ENCODE data around the gene TRNAU1AP. TPM values are rescaled to one million over a fixed set of nuclear protein-coding genes. Genes with fewer than 3 reads are reported as not detected.
"Not testable (repeated sequence)": the region's sequence is repeated elsewhere in the genome, so short reads cannot be mapped to it uniquely, and the experiment has no call there.

TRNAU1AP gene
- total RNA-seq, 1 experiment from 2014 or later, result 17.1 TPM

- no peak for DNase-seq (ENCODE audit: low spot score)
Observed at GRCh38 chr1:28521502-28522164, 31.3 kb upstream of the TRNAU1AP start.

- not testable (repeated sequence) for DNase-seq (ENCODE audit: low spot score)
Observed at GRCh38 chr1:28522537-28522936, 30.3 kb upstream of the TRNAU1AP start.

GRCh38 chr1:28525002-28525642 lies 27.8 kb upstream of the TRNAU1AP start:
- not testable (repeated sequence) for DNase-seq (ENCODE audit: low spot score)

- no peak for DNase-seq (ENCODE audit: low spot score)
Observed at GRCh38 chr1:28526886-28527285, 26.0 kb upstream of the TRNAU1AP start.

- DNase-seq (ENCODE audit: low spot score), result no peak
Observed at GRCh38 chr1:28530456-28530855, 22.4 kb upstream of the TRNAU1AP start.

- DNase-seq (ENCODE audit: low spot score), result no peak
Observed at GRCh38 chr1:28534671-28535070, 18.2 kb upstream of the TRNAU1AP start.

- no peak for DNase-seq (ENCODE audit: low spot score)
Observed at GRCh38 chr1:28535180-28535579, 17.7 kb upstream of the TRNAU1AP start.

- no peak for DNase-seq (ENCODE audit: low spot score)
Observed at GRCh38 chr1:28537457-28538199, 15.3 kb upstream of the TRNAU1AP start.

- DNase-seq (ENCODE audit: low spot score), result no peak
Observed at GRCh38 chr1:28538286-28538685, 14.6 kb upstream of the TRNAU1AP start.

- no peak for DNase-seq (ENCODE audit: low spot score)
Observed at GRCh38 chr1:28540651-28541050, 12.2 kb upstream of the TRNAU1AP start.

- DNase-seq (ENCODE audit: low spot score), result not testable (repeated sequence)
Observed at GRCh38 chr1:28541414-28542015, 11.4 kb upstream of the TRNAU1AP start.

GRCh38 chr1:28545246-28545628 lies 7.6 kb upstream of the TRNAU1AP start:
- no peak for DNase-seq (ENCODE audit: low spot score)

GRCh38 chr1:28548318-28548717 lies 4.6 kb upstream of the TRNAU1AP start:
- DNase-seq (ENCODE audit: low spot score), result no peak

- no peak for DNase-seq (ENCODE audit: low spot score)
Observed at GRCh38 chr1:28551381-28551780, 1.5 kb upstream of the TRNAU1AP start.

- DNase-seq (ENCODE audit: low spot score), result no peak
Observed at GRCh38 chr1:28560886-28561285, 8.0 kb downstream of the TRNAU1AP start.

- no peak for DNase-seq (ENCODE audit: low spot score)
Observed at GRCh38 chr1:28564310-28564709, 11.4 kb downstream of the TRNAU1AP start.

- no peak for DNase-seq (ENCODE audit: low spot score)
Observed at GRCh38 chr1:28565040-28565439, 12.2 kb downstream of the TRNAU1AP start.

- DNase-seq (ENCODE audit: low spot score), result no peak
Observed at GRCh38 chr1:28565726-28566125, 12.8 kb downstream of the TRNAU1AP start.

- no peak for DNase-seq (ENCODE audit: low spot score)
Observed at GRCh38 chr1:28566931-28567330, 14.0 kb downstream of the TRNAU1AP start.

- DNase-seq (ENCODE audit: low spot score), result no peak
Observed at GRCh38 chr1:28571911-28572310, 19.0 kb downstream of the TRNAU1AP start.

GRCh38 chr1:28572891-28573290 lies 20.0 kb downstream of the TRNAU1AP start:
- DNase-seq (ENCODE audit: low spot score), result not testable (repeated sequence)

GRCh38 chr1:28573564-28573963 lies 20.7 kb downstream of the TRNAU1AP start:
- DNase-seq (ENCODE audit: low spot score), result no peak

All from A172 (cell line).